ENCODE measurements around the gene RRP1.
"Not testable (repeated sequence)": the region's sequence is repeated elsewhere in the genome, so short reads cannot be mapped to it uniquely, and the experiment has no call there.

Gene RRP1

GRCh38 chr21:43819511-43820405, 30.4 kb downstream of the RRP1 start:
- DNase-seq = no peak

GRCh38 chr21:43820466-43820865, 31.1 kb downstream of the RRP1 start:
- no peak for DNase-seq

- not testable (repeated sequence) for DNase-seq
These were observed 32.8 kb downstream of the RRP1 start for GRCh38 chr21:43822166-43822565.

GRCh38 chr21:43822741-43823140, 33.4 kb downstream of the RRP1 start:
- DNase-seq = not testable (repeated sequence)

GRCh38 chr21:43824333-43825241, 35.2 kb downstream of the RRP1 start:
- no peak for DNase-seq

GRCh38 chr21:43825242-43825935, 36.0 kb downstream of the RRP1 start:
- no peak for DNase-seq

- DNase-seq = no peak
These were observed 36.7 kb downstream of the RRP1 start for GRCh38 chr21:43825936-43826622.

- DNase-seq = no peak
These were observed 37.2 kb downstream of the RRP1 start for GRCh38 chr21:43826623-43826974.

- DNase-seq = no peak
These were observed 37.7 kb downstream of the RRP1 start for GRCh38 chr21:43827015-43827611.

GRCh38 chr21:43829161-43829560, 39.8 kb downstream of the RRP1 start:
- no peak for DNase-seq

GRCh38 chr21:43829575-43830119, 40.3 kb downstream of the RRP1 start:
- no peak for DNase-seq

GRCh38 chr21:43832158-43832550, 42.8 kb downstream of the RRP1 start:
- DNase-seq = no peak

GRCh38 chr21:43832648-43833047, 43.3 kb downstream of the RRP1 start:
- no peak for DNase-seq

GRCh38 chr21:43834146-43834905, 44.9 kb downstream of the RRP1 start:
- no peak for DNase-seq

- DNase-seq = no peak
These were observed 45.7 kb downstream of the RRP1 start for GRCh38 chr21:43835050-43835449.

- no peak for DNase-seq
These were observed 46.5 kb downstream of the RRP1 start for GRCh38 chr21:43835861-43836260.

GRCh38 chr21:43836616-43837015, 47.2 kb downstream of the RRP1 start:
- no peak for DNase-seq

- DNase-seq = no peak
These were observed 50.9 kb downstream of the RRP1 start for GRCh38 chr21:43840259-43840658.

GRCh38 chr21:43842742-43843141, 53.4 kb downstream of the RRP1 start:
- DNase-seq = no peak

GRCh38 chr21:43844906-43845305, 55.5 kb downstream of the RRP1 start:
- not testable (repeated sequence) for DNase-seq

- no peak for DNase-seq
These were observed 56.0 kb downstream of the RRP1 start for GRCh38 chr21:43845386-43845785.
